H1 (cell line): ENCODE measurements around the gene SKIDA1. TPM values are rescaled to one million over a fixed set of nuclear protein-coding genes. Genes with fewer than 3 reads are reported as not detected.

Source experiments
- CTCF ChIA-PET: fragments of 300-600 bp; sonication (Branson Sonifier 250); formaldehyde crosslinking; loops from one replicate; lab custom pipeline; 2021; ENCODE audit not compliant: partially characterized antibody; lab: Charles Lee
- POLR2A ChIA-PET: fragments of 300-600 bp; sonication (Branson Sonifier 250); formaldehyde crosslinking; loops from one replicate; lab custom pipeline; 2021; ENCODE audit warnings: inconsistent platforms; ENCODE audit not compliant: partially characterized antibody; lab: Charles Lee
- DNase-seq, 2 experiments: peaks; one replicate each; pipeline versions ENCODE4 v3.0.0 to v3.0.0-alpha.2; 2010 to 2022; ENCODE audit warnings: low spot score in 2 of 2, low read depth in 1 of 2, mixed read lengths in 1 of 2
- FAIRE-seq: peaks from 2 replicates; lab custom pipeline; 2011; peaks lifted over from hg19 to GRCh38; lab: Jason Lieb, UNC
- H2AFZ ChIP-seq: 2 replicates; pipeline ENCODE4 v1.8.1; 2012; ENCODE audit warnings: low read length, inconsistent platforms
- H2AK5ac ChIP-seq: 2 replicates; pipeline ENCODE4 v1.6.1; 2013; ENCODE audit warnings: low read depth, low read length
- H2BK120ac ChIP-seq: replicated peaks from 2 replicates; pipeline ENCODE3; 2013; ENCODE audit warnings: low read depth, low read length, inconsistent platforms
- H2BK12ac ChIP-seq: 2 replicates; pipeline ENCODE4 v1.6.1; 2013; ENCODE audit warnings: low read depth, low read length
- H2BK15ac ChIP-seq: 2 replicates; pipeline ENCODE4 v1.6.1; 2013; ENCODE audit warnings: low read length
- H2BK20ac ChIP-seq: 2 replicates; pipeline ENCODE4 v1.6.1; 2013; ENCODE audit warnings: low read length
- H2BK5ac ChIP-seq: 2 replicates; pipeline ENCODE4 v1.6.1; 2013; ENCODE audit warnings: low read depth, low read length
- H3K14ac ChIP-seq: 2 replicates; pipeline ENCODE4 v1.6.1; 2013; ENCODE audit warnings: inconsistent platforms; ENCODE audit not compliant: insufficient read length
- H3K18ac ChIP-seq: 2 replicates; pipeline ENCODE4 v1.6.1; 2013; ENCODE audit warnings: low read length; ENCODE audit errors: extremely low read depth
- H3K23ac ChIP-seq: 2 replicates; pipeline ENCODE4 v1.6.1; 2013; ENCODE audit warnings: inconsistent platforms; ENCODE audit not compliant: insufficient read length
- H3K23me2 ChIP-seq: 2 replicates; pipeline ENCODE4 v1.6.1; 2013; ENCODE audit warnings: low read depth, low read length
- H3K27ac ChIP-seq: 2 replicates; pipeline ENCODE4 v1.6.1; 2011; ENCODE audit warnings: low read depth, low read length, inconsistent platforms
- H3K27me3 ChIP-seq, 4 experiments: replicated peaks in 1 of 4; 1 replicate in 1 of 4; 2 replicates in 3 of 4; pipeline versions ENCODE4 v1.6.1 to v1.8.1; 2011 to 2013; ENCODE audit warnings: low read length in 3 of 4, mild to moderate bottlenecking in 3 of 4, inconsistent platforms in 2 of 4, mixed read lengths in 2 of 4, moderate library complexity in 1 of 4; ENCODE audit not compliant: control insufficient read depth in 3 of 4, insufficient read depth in 3 of 4; ENCODE audit errors: extremely low read depth in 1 of 4
- H3K36me3 ChIP-seq, 4 experiments: 2 replicates each; pipeline versions ENCODE4 v1.6.1 to v1.8.1; 2011 to 2013; ENCODE audit warnings: mild to moderate bottlenecking in 4 of 4, low read length in 3 of 4, moderate library complexity in 2 of 4, control low read depth in 1 of 4, inconsistent platforms in 1 of 4; ENCODE audit not compliant: insufficient read depth in 4 of 4, control insufficient read depth in 2 of 4
- H3K4ac ChIP-seq: replicated peaks from 2 replicates; pipeline ENCODE3; 2013; ENCODE audit warnings: low read length, low read depth, mixed read lengths, inconsistent platforms; ENCODE audit not compliant: insufficient read length
- H3K4me1 ChIP-seq, 4 experiments: replicated peaks in 1 of 4; 1 replicate in 1 of 4; 2 replicates in 3 of 4; pipeline versions ENCODE4 v1.6.1 to v1.8.1; 2011 to 2013; ENCODE audit warnings: low read length in 3 of 4, inconsistent platforms in 2 of 4, mixed read lengths in 1 of 4; ENCODE audit not compliant: insufficient read depth in 4 of 4, control insufficient read depth in 3 of 4
- H3K4me2 ChIP-seq, 2 experiments: 2 replicates each; pipeline versions ENCODE4 v1.6.1 to v1.8.1; 2011 to 2013; ENCODE audit warnings: low read depth in 2 of 2, low read length in 2 of 2, control low read depth in 1 of 2, inconsistent platforms in 1 of 2, mild to moderate bottlenecking in 1 of 2; ENCODE audit not compliant: insufficient read depth in 1 of 2
- H3K4me3 ChIP-seq, 4 experiments: fragments of 200-600, 300-600 bp in 1 of 4; sonication (generic), shearing (Covaris generic), sonication (Bioruptor Twin) in 1 of 4; 2 replicates each; pipeline versions ENCODE4 v1.5.1 to v1.8.1; 2011 to 2016; ENCODE audit warnings: low read length in 4 of 4, low read depth in 3 of 4, control low read depth in 2 of 4, inconsistent platforms in 2 of 4, mild to moderate bottlenecking in 2 of 4, mixed read lengths in 1 of 4, moderate library complexity in 1 of 4; ENCODE audit not compliant: insufficient read depth in 2 of 4; ENCODE audit errors: extremely low read depth in 1 of 4
- H3K56ac ChIP-seq: replicated peaks from 2 replicates; pipeline ENCODE3; 2013; ENCODE audit warnings: low read depth, mild to moderate bottlenecking, mixed read lengths, low read length, inconsistent platforms; ENCODE audit not compliant: insufficient read length
- H3K79me1 ChIP-seq: 2 replicates; pipeline ENCODE4 v1.6.1; 2013; ENCODE audit warnings: low read depth, low read length, control low read depth
- H3K79me2 ChIP-seq, 2 experiments: 2 replicates each; pipeline versions ENCODE4 v1.6.1 to v1.8.1; 2012 to 2013; ENCODE audit warnings: low read length in 2 of 2, mild to moderate bottlenecking in 2 of 2, inconsistent platforms in 1 of 2; ENCODE audit not compliant: insufficient read depth in 2 of 2, control insufficient read depth in 1 of 2
- H3K9ac ChIP-seq, 4 experiments: replicated peaks in 1 of 4; 1 replicate in 1 of 4; 2 replicates in 3 of 4; pipeline versions ENCODE4 v1.6.1 to v1.8.1; 2011 to 2013; ENCODE audit warnings: low read depth in 3 of 4, low read length in 3 of 4, control low read depth in 2 of 4, mild to moderate bottlenecking in 2 of 4, moderate library complexity in 2 of 4, inconsistent platforms in 1 of 4; ENCODE audit errors: extremely low read depth in 1 of 4
- H3K9me3 ChIP-seq, 2 experiments: 2 replicates each; pipeline versions ENCODE4 v1.6.1 to v1.8.1; 2012 to 2013; ENCODE audit warnings: mild to moderate bottlenecking in 2 of 2, moderate library complexity in 2 of 2, control low read depth in 1 of 2, inconsistent platforms in 1 of 2, low read depth in 1 of 2, low read length in 1 of 2, mixed read lengths in 1 of 2; ENCODE audit not compliant: insufficient read depth in 2 of 2
- H4K20me1 ChIP-seq, 2 experiments: replicated peaks in 1 of 2; 2 replicates each; pipeline versions ENCODE3 to v1.8.1; 2011 to 2013; ENCODE audit warnings: inconsistent platforms in 2 of 2, low read length in 2 of 2, mild to moderate bottlenecking in 1 of 2; ENCODE audit not compliant: insufficient read depth in 2 of 2, control insufficient read depth in 1 of 2
- H4K5ac ChIP-seq: 2 replicates; pipeline ENCODE4 v1.6.1; 2013; ENCODE audit warnings: low read length, low read depth, mixed read lengths, inconsistent platforms; ENCODE audit not compliant: insufficient read length
- H4K8ac ChIP-seq: 2 replicates; pipeline ENCODE4 v1.8.0; 2013; ENCODE audit warnings: mild to moderate bottlenecking, moderate library complexity, low read length, inconsistent platforms; ENCODE audit not compliant: insufficient read depth; ENCODE audit errors: extremely low read depth
- H4K91ac ChIP-seq: replicated peaks from 2 replicates; pipeline ENCODE3; 2013; ENCODE audit warnings: low read length, mixed read lengths, inconsistent platforms; ENCODE audit not compliant: insufficient read length
- ASH2L ChIP-seq: fragments of 200-600, 300-600 bp; sonication (generic); IDR thresholded peaks from one replicate; pipeline ENCODE4 v1.7.1; 2017; ENCODE audit warnings: low read length
- JUN ChIP-seq: IDR thresholded peaks from 2 replicates; pipeline ENCODE4 v1.6.1; 2011; ENCODE audit warnings: low read depth, mild to moderate bottlenecking, improper control_type of control experiment, low read length
- PHF8 ChIP-seq: fragments of 200-600 bp; sonication (generic); conservative IDR thresholded peaks from 2 replicates; pipeline ENCODE4 v1.7.1; 2012; ENCODE audit warnings: low read depth, mild to moderate bottlenecking, inconsistent platforms, low read length, moderate library complexity
- POLR2A ChIP-seq, 2 experiments: IDR thresholded peaks; 1 replicate in 1 of 2; 2 replicates in 1 of 2; pipeline ENCODE4 v1.6.1; 2011; ENCODE audit warnings: low read depth in 2 of 2, low read length in 2 of 2, mild to moderate bottlenecking in 2 of 2; ENCODE audit errors: control extremely low read depth in 1 of 2
- SIX5 ChIP-seq: IDR thresholded peaks from 2 replicates; pipeline ENCODE4 v1.6.1; 2011; ENCODE audit warnings: mild to moderate bottlenecking, low read depth, low read length
- SP1 ChIP-seq: IDR thresholded peaks from 2 replicates; pipeline ENCODE4 v1.6.1; 2011; ENCODE audit warnings: low read depth, low read length
- WGBS, 2 experiments: shearing (Covaris generic) in 1 of 2; methylation state at CpG; one replicate each; pipeline versions ENCODE4 v1.1.6 to v1.1.7; 2013 to 2015; ENCODE audit warnings: low lambda C conversion rate in 2 of 2, mixed read lengths in 2 of 2, inconsistent platforms in 1 of 2, low coverage in 1 of 2, missing lambda C conversion rate in 1 of 2; ENCODE audit not compliant: insufficient replicate concordance in 2 of 2, insufficient coverage in 1 of 2, insufficient read length in 1 of 2; ENCODE audit errors: extremely low coverage in 1 of 2, missing lambda C conversion rate in 1 of 2; 5-methylcytosine and 5-hydroxymethylcytosine counted together
- polyA plus RNA-seq, 7 experiments: library from polyadenylated mRNA; depleted of rRNA in 3 of 7; stranded (reverse) in 5 of 7; unstranded in 2 of 7; fragments of >200 nt in 5 of 7; fragments of 200-250 nt in 2 of 7; gene quantifications; 1 replicate in 5 of 7; 2 replicates in 1 of 7; 4 replicates in 1 of 7; pipeline versions ENCODE4 v1.2.1 to v1.2.3, GENCODE V29; 2011 to 2013; ENCODE audit warnings: missing spikeins in 2 of 7, mixed read lengths in 2 of 7
- total RNA-seq: library from RNA; stranded (reverse); fragmentation: NEBNext Ultra II Directional; extraction: Animal tissue kit (Norgen Biotek cat#: 25700); gene quantifications from 2 replicates; pipeline ENCODE4 v1.2.1, GENCODE V29; 2021

Gene SKIDA1
- total and polyA plus RNA-seq, 2 of the 8 experiments (the other 6 are each of a cell fraction or from before 2014, with no cell fraction given) = 1.5 to 8.0 TPM

- no peak overlapping the region for H2BK120ac ChIP-seq
- WGBS, 2 experiments = 1% methylated on average over 14 of the region's 14 CpGs; no CpG with 5 or more reads in 1 of the 2 experiments
- H3K4me2 ChIP-seq = peak overlapping the region; percentile 88 to 93
- no peak overlapping the region; the same call in 1 of the 2 replicates for H2BK5ac ChIP-seq
- no peak overlapping the region for H4K91ac ChIP-seq
- no peaks in the 10 kb centered on the region for H3K9me3 ChIP-seq
- no peaks in the 10 kb centered on the region for H4K20me1 ChIP-seq
- peak overlapping the region in 1 of 4 experiments; percentile 41; a peak in 2 of 7 replicates for H3K9ac ChIP-seq
- H3K4me3 ChIP-seq = peak overlapping the region; percentile 5 to 73 (median 20); a peak in 7 of 8 replicates
- H3K27ac ChIP-seq = no peak overlapping the region
- no peak overlapping the region for H2AFZ ChIP-seq
- no peaks in the 10 kb centered on the region for H3K79me1 ChIP-seq
- peaks cover 0 to 13% of the 10 kb centered on the region in 2 experiments; a peak in 1 of 4 replicates for H3K79me2 ChIP-seq
- no peaks in the 10 kb centered on the region for H3K36me3 ChIP-seq
- H4K5ac ChIP-seq = no peak overlapping the region
- no peak overlapping the region for H3K4ac ChIP-seq
- peak overlapping the region; percentile 26; the same call in 1 of the 2 replicates for H3K18ac ChIP-seq
- peak overlapping the region; percentile 69; the same call in 1 of the 2 replicates for H2BK20ac ChIP-seq
- H2BK15ac ChIP-seq = no peak overlapping the region
- peak overlapping the region; percentile 77; the same call in 1 of the 2 replicates for H2BK12ac ChIP-seq
- H3K23ac ChIP-seq = no peak overlapping the region
- FAIRE-seq (no peak), DNase-seq (no peak)
- CTCF ChIA-PET = interaction anchor here (0.8 to 6.2 kb wide), 11 partner anchors 8 to 328 kb away, joined by 3 to 46 read pairs (median 4); no protein-coding TSS in a partner anchor
- H3K4me1 ChIP-seq = peaks cover 17 to 42% (median 28%) of the 10 kb centered on the region in 4 experiments
- no peak overlapping the region for H3K56ac ChIP-seq
- peaks cover 5 to 24% (median 15%) of the 10 kb centered on the region in 4 experiments; a peak in 6 of 7 replicates for H3K27me3 ChIP-seq
- 0 out of 2 replicates have a peak overlapping the region, but pooled peaks have one; percentile 12 for H4K8ac ChIP-seq
- POLR2A ChIA-PET = interaction anchor here (0.6 to 12.9 kb wide), 8 partner anchors 9 to 222 kb away, joined by 3 to 322 read pairs (median 4); partner anchors contain the start of gene SKIDA1
- no peak overlapping the region for H2AK5ac ChIP-seq
- no peak overlapping the region for H3K14ac ChIP-seq
- H3K23me2 ChIP-seq = peaks cover 20% of the 10 kb centered on the region; the same call in 1 of the 2 replicates
- TF ChIP-seq ASH2L = peak; percentile 74
- TF ChIP-seq SIX5 = no peak
- peak; percentile 40; the same call in 1 of the 2 replicates for TF ChIP-seq SP1
- no peak for TF ChIP-seq JUN
- TF ChIP-seq POLR2A (IDR thresholded peaks at IDR 0.05; ENCODE audit: control extremely low read depth in 1 of 2, low read depth in 2 of 2, low read length in 2 of 2) = peak in 1 of 2 experiments; percentile 36; a peak in 1 of 3 replicates
- TF ChIP-seq PHF8 = peak; percentile 34; the same call in 1 of the 2 replicates
These were observed 24.9 kb downstream of the SKIDA1 start for GRCh38 chr10:21500578-21500910.
